Skin of body (tissue), 2 donors: ENCODE data around the gene PRKN. TPM values are rescaled to one million over a fixed set of nuclear protein-coding genes. Genes with fewer than 3 reads are reported as not detected.

Experiments used
- DNase-seq: peaks from one replicate; lab custom pipeline; 2025; lab: John Stamatoyannopoulos, UW
- total RNA-seq: library from RNA; depleted of rRNA; stranded (reverse); fragments of >200 nt; gene quantifications from one replicate; pipeline ENCODE4 v1.2.3, GENCODE V29; 2014

Gene PRKN
- total RNA-seq, 1 donor from 2014 or later, result 5.2 TPM

DNA sequence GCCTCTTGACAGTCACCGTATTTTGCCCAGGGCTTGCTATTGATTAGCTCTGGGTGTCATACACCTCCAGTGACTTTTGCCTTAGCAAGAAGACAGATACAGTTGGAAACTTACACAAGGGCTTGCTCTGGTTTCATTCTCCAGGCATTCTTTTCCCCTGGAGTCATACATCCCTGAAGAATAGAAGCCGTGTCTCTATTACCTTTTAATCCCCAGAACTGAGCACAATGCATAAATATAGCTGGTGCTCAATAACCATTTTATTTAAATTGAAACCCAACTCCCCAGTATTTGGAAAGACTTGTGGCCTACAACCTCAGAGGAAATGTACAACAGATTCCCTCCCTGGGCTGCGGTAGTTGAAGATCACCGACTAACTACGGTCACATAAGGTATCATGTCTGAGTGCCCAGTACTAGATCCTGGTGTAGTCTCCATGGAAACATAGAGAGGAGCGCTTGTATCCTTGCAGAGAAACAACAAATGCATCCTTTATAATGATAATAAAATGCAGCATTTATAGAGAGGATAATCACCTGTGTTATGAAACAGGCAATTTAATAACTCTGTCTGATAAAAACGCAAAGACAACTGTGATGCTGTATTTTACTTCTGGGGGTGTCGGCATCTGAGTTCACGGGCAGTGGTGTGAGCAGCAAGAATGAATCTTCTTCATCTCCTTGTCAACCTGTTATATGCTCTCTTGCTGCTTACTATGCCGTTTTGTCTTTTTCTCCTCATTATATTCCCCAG, 1052.5 kb downstream of the PRKN start:
- DNase-seq, result no peak

- no peak for DNase-seq
Observed at GRCh38 chr6:161673026-161673425, 1054.5 kb downstream of the PRKN start.

DNA sequence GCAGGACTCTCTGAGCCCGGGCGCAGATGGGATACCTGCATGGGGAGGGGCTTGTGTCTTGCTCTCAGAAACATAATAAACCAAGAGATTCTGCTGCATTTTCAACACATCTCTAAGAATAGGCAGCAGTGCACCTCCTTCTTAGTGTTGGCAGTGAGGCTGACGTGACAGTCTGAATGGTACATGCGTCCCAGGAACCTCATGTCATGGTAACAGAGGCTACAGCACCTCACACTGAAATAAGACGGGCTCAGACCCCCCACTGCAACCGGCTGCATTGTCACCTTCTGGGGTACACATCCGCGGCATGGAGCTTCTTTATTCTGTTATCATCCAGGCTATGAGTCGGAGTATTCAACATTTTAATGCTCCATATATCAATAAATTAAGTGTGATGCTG, 1056.4 kb downstream of the PRKN start:
- DNase-seq, result no peak

- DNase-seq, result no peak
Observed at GRCh38 chr6:161668665-161669064, 1058.9 kb downstream of the PRKN start.

- DNase-seq, result no peak
Observed at GRCh38 chr6:161667957-161668356, 1059.6 kb downstream of the PRKN start.

GRCh38 chr6:161663682-161664081, 1063.9 kb downstream of the PRKN start:
- DNase-seq, result no peak

DNA sequence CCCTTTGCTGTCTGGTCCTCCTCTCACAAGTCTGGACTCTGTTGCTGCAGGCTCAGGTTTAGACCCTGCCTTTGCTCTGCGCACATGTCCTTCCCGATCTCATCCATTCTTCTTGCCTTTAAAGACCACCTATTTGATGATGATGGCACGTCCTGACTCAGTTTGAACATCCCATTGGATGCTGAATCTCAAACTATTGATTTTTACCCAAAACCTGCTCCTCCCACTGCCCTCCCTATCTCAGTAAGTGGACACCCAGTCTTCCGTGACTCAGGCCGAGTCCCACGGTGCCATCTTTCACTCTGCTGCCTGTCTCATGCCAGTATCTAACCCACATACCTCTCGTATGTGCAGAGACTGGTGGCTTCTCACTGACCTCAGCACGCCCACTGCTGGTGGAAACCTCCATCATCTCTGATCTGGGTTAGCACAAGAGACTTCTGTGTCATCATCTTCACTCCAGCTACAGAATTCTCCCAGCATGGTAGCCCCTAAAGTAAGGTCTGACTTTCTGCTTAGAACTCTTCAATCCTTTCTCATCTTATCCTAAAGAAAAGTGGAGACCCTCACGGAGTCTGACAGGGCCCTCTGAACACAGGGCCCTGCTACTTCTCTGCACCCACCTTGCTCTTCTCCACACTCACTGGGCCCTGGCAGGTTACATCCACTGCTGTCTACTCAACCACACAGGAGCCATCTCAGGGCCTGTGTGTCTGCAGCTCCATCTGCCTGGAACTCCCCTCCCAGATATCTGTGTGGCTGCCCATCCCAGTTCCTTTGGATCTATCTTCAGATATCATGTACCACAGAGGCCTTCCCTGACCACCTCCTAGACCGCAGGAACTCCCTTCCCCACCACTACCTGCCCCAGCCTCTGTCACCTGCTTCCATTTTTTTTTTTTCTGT, 1066.6 kb downstream of the PRKN start:
- no peak for DNase-seq

DNA sequence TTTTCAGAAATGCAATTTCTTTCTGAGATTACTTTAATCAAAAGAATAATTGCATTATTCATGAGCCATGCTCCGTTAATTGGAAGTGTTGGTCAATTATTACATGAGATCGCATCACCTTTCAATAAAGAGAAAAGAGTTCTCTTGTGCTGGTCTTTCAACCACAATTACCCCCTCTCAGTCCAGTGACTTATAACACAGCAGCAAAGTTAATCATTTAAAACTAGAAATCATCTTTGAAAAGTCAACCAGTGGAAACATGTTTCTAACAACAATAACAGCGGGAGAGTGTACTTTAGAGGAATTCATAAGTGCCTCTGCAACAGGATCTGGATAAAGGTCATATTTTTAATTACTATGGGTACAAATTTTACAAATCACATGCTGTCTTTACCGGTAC, 1069.4 kb downstream of the PRKN start:
- no peak for DNase-seq

DNA sequence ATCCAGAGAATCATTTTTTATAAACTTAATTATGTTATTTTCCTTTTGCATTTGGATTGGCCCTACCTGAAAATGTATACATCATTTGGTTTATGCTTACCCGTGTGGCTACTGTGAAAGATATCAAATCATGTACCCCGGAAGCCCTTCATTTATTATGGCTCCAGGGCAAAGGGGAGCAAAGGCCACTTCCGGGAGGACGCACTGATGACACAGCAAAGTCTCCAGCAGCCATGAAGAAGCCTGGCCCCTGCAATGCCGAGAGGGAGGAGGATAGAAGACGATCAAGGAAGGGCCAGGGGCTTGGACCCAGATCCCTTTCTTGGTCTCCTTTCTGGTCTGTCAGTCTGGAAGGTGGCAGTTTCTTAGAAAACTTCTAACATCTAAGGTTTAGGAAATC, 1073.4 kb downstream of the PRKN start:
- DNase-seq, result no peak

DNA sequence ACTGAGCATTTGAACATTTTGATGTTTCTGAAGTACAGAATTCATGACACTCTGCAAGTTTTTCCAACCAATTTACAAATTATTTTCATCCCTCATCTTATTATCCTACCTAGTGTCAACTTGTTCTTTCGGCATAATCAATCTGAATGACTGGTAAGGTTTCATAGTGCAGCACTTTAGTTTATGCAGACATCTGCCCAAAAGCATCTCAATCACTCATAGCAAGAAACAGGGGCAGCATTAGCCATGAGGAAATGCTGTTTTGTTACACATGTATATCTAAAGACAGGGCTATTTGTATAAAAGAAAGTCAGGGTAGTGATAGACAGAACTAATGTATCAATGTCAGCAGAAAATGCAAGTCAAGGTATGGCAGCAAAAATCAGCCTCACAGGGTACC, 1075.6 kb downstream of the PRKN start:
- DNase-seq, result no peak

DNA sequence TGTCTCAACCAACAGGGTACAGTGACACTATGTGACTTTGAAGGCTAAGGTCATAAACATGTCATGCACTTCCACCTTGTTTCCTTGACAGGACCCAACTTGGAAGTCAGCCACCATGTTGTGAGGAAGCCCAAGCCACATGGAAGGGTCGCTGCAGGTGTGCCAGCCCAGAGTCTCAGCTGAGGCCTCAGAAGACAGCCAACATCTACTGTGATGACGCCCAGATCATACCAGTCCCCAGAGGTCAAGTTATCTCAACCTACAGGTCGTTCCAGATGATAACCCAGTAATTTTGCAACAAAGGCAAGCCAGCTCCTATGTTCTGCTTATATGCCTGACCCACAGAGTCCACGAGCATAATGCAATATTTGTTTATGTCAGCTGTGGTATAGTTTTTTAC, 1077.7 kb downstream of the PRKN start:
- no peak for DNase-seq

DNA sequence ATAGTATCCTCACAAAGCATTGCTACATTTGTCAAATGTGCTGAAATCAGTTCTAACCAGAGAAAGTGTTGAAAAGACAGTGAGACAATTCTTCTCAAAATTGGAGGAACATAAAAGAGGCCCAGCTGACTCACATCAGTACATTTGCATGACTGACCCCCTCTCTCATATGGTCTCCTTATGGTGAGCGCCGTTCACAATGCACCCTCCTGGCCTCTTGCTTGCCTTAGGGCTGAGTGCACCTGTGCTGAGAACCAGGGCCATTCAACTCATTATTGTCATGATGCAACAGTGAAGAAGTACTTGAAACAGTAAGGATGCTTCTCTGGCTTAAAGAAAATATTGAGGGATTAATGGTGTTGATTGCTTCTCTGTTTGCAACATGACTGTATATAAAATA, 1078.5 kb downstream of the PRKN start:
- no peak for DNase-seq

DNA sequence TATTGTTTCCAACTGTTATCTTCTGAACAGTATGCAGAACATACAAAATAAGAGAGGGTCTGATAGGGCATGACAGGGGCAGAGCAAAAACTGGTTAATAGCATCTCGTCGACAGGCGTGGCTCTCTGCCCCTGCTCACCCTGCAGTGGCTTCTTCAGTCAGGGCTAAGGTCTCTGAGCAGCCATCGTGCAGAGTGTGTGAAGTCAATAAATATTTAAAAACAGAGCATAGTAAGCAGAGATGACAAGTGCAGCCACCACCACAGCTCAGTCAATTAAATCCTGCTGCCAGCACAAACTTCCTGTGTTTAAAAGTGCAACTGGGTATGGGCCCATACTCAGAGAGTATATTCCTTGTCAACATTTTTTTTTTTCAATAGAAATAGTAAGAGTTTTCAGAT, 1080.3 kb downstream of the PRKN start:
- DNase-seq, result no peak

DNA sequence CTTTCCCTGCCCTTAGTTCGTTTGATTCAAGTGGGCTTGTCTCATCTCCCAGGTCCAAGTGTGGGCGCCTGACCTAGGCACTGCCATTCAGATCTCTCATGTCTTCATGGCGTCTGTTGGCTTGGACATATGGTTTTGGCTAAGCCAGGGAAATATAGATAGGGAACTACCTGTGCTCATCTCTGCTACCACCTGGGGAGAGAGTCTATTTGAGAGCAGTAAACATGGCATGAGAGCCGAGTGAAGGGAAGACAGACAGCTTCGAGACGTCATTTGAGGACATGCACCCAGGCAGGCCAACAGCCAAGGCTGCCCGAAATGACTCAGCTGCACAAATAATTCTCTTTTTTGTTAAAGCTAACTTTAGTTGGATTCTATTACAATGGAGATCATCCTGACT, 1083.0 kb downstream of the PRKN start:
- DNase-seq, result no peak

DNA sequence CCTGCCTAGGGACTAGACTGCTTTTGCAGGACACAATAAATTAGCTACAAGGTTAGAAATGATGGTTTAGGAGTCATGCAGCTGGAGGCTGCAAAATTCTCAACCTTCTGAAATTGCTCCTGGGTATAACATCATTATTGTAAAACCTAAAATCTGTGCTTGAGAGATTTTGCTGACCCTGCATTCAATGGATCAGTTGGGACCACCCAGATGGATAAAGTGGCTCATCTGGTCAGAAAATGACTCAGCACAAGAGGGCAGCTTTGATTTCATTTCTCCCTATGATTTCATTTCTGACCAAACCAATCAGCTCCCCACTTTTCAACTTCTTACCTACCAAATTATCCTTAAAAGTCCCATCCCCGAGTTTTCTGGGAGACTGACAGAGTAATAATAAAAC, 1086.4 kb downstream of the PRKN start:
- no peak for DNase-seq

DNA sequence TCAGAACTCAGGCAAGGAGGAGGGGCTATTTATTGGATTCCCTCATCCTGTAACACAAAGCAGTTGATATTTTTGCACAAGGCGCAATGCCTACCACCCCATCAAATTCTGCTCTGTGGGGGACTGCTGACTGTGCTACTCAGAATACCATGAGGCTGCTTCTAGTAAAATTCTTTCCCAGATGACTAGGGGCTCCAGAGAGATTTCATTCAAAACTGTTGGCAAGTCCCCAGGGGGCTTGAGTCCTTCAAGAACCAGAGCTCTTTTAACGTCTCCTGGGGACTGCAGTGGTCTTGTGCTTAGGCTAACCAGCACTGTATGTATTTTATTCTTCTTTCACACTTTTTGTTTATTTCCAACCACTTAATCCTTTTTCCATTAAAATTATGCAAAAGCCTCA, 1087.8 kb downstream of the PRKN start:
- peak; percentile 21 for DNase-seq

- no peak for DNase-seq
Observed at GRCh38 chr6:161637658-161638057, 1089.9 kb downstream of the PRKN start.

- no peak for DNase-seq
Observed at GRCh38 chr6:161636882-161637430, 1090.6 kb downstream of the PRKN start.

GRCh38 chr6:161635975-161636374, 1091.6 kb downstream of the PRKN start:
- no peak for DNase-seq

- no peak for DNase-seq
Observed at GRCh38 chr6:161634916-161635315, 1092.7 kb downstream of the PRKN start.

- peak; percentile 89 for DNase-seq
Observed at GRCh38 chr6:161631676-161632194, 1095.8 kb downstream of the PRKN start.

GRCh38 chr6:161630674-161631073, 1096.9 kb downstream of the PRKN start:
- no peak for DNase-seq
